IMR-90 (cell line): Measurements from ENCODE around the gene PLXNA4. TPM values are rescaled to one million over a fixed set of nuclear protein-coding genes. Genes with fewer than 3 reads are reported as not detected.

Experiments
- ATAC-seq: fragments of 200-7000 bp; cut with Tn5 transposase; 2 replicates; pipeline ENCODE4 v1.9.1; 2020; ENCODE audit warnings: low read depth, mild to moderate bottlenecking, moderate library complexity
- BruUV-seq: library from RNA; stranded (reverse); fragments of 400-500 nt; replicated peaks from 2 replicates; lab custom pipeline; 2021; lab: Mats Ljungman, UMichigan
- CTCF ChIA-PET: fragments of 300-600 bp; formaldehyde crosslinking; extraction: SDS; loops from one replicate; lab custom pipeline; 2021; ENCODE audit warnings: antibody characterized with exemption; lab: Yijun Ruan, JAX
- POLR2A ChIA-PET: fragments of 300-600 bp; sonication (Branson Sonifier 250); formaldehyde crosslinking; loops from one replicate; lab custom pipeline; 2022; ENCODE audit warnings: antibody characterized with exemption; ENCODE audit not compliant: unreplicated experiment; lab: Charles Lee
- DNase-seq: peaks from one replicate; pipeline ENCODE4 v3.0.0; 2013
- H2AFZ ChIP-seq: replicated peaks from 2 replicates; pipeline ENCODE3; 2013; ENCODE audit warnings: low read length, mild to moderate bottlenecking; ENCODE audit not compliant: poor library complexity
- H2AK5ac ChIP-seq: 2 replicates; pipeline ENCODE4 v1.6.1; 2013; ENCODE audit warnings: low read depth, low read length, inconsistent platforms
- H2AK9ac ChIP-seq: replicated peaks from 2 replicates; pipeline ENCODE3; 2013; ENCODE audit warnings: mild to moderate bottlenecking, low read depth, low read length, moderate library complexity; ENCODE audit not compliant: poor library complexity
- H2BK120ac ChIP-seq: 2 replicates; pipeline ENCODE4 v1.6.1; 2013; ENCODE audit warnings: low read depth, low read length, inconsistent platforms
- H2BK15ac ChIP-seq: 3 replicates; pipeline ENCODE4 v1.6.1; 2013; ENCODE audit warnings: low read depth, low read length, inconsistent platforms
- H2BK20ac ChIP-seq: 2 replicates; pipeline ENCODE4 v1.6.1; 2013; ENCODE audit warnings: low read depth, mild to moderate bottlenecking, inconsistent platforms, low read length, moderate library complexity
- H2BK5ac ChIP-seq: 2 replicates; pipeline ENCODE4 v1.6.1; 2013; ENCODE audit warnings: mild to moderate bottlenecking, low read depth, low read length, inconsistent platforms; ENCODE audit not compliant: poor library complexity, severe bottlenecking
- H3K14ac ChIP-seq: replicated peaks from 2 replicates; pipeline ENCODE4 v1.6.1; 2013; ENCODE audit warnings: low read depth, low read length, inconsistent platforms
- H3K18ac ChIP-seq: 2 replicates; pipeline ENCODE4 v1.6.1; 2013; ENCODE audit warnings: low read depth, low read length, control low read depth
- H3K23ac ChIP-seq: 2 replicates; pipeline ENCODE4 v1.6.1; 2013; ENCODE audit warnings: low read depth, low read length, inconsistent platforms
- H3K27ac ChIP-seq: 2 replicates; pipeline ENCODE4 v1.5.1; 2013; ENCODE audit warnings: mild to moderate bottlenecking, control low read depth, low read length; ENCODE audit not compliant: insufficient read depth
- H3K27me3 ChIP-seq: 2 replicates; pipeline ENCODE4 v1.6.1; 2013; ENCODE audit warnings: low read length; ENCODE audit not compliant: control insufficient read depth, insufficient read depth
- H3K36me3 ChIP-seq: 2 replicates; pipeline ENCODE4 v1.6.1; 2013; ENCODE audit warnings: low read length, mixed read lengths; ENCODE audit not compliant: control insufficient read depth, insufficient read depth
- H3K4ac ChIP-seq: 2 replicates; pipeline ENCODE4 v1.6.1; 2013; ENCODE audit warnings: low read depth, low read length, inconsistent platforms
- H3K4me1 ChIP-seq: 2 replicates; pipeline ENCODE4 v1.6.1; 2013; ENCODE audit warnings: low read length, mixed read lengths; ENCODE audit not compliant: control insufficient read depth, insufficient read depth
- H3K4me2 ChIP-seq: 2 replicates; pipeline ENCODE4 v1.6.1; 2013; ENCODE audit warnings: low read depth, mild to moderate bottlenecking, control low read depth, low read length, moderate library complexity
- H3K4me3 ChIP-seq: 2 replicates; pipeline ENCODE4 v1.5.1; 2013; ENCODE audit warnings: low read depth, mild to moderate bottlenecking, control low read depth, low read length, moderate library complexity; ENCODE audit not compliant: insufficient read depth
- H3K56ac ChIP-seq: 2 replicates; pipeline ENCODE4 v1.6.1; 2013; ENCODE audit warnings: low read length, inconsistent platforms; ENCODE audit not compliant: insufficient read depth; ENCODE audit errors: extremely low read depth
- H3K79me1 ChIP-seq, 2 experiments: 2 replicates each; pipeline ENCODE4 v1.6.1; 2013; ENCODE audit warnings: low read length in 2 of 2, inconsistent platforms in 1 of 2, low read depth in 1 of 2
- H3K9ac ChIP-seq: 2 replicates; pipeline ENCODE4 v1.6.1; 2013; ENCODE audit warnings: low read depth, low read length, control low read depth
- H3K9me1 ChIP-seq: 2 replicates; pipeline ENCODE4 v1.6.1; 2013; ENCODE audit warnings: low read length, inconsistent platforms; ENCODE audit not compliant: insufficient read depth
- H3K9me3 ChIP-seq: 2 replicates; pipeline ENCODE4 v1.6.1; 2013; ENCODE audit warnings: low read length; ENCODE audit not compliant: control insufficient read depth, insufficient read depth
- H4K20me1 ChIP-seq: 2 replicates; pipeline ENCODE4 v1.6.1; 2013; ENCODE audit warnings: low read length, inconsistent platforms; ENCODE audit not compliant: insufficient read depth
- H4K5ac ChIP-seq: 2 replicates; pipeline ENCODE4 v1.6.1; 2013; ENCODE audit warnings: mild to moderate bottlenecking, low read depth, low read length, control low read depth
- H4K8ac ChIP-seq, 2 experiments: 2 replicates each; pipeline ENCODE4 v1.6.1; 2013; ENCODE audit warnings: low read depth in 2 of 2, low read length in 2 of 2, control low read depth in 1 of 2, inconsistent platforms in 1 of 2
- H4K91ac ChIP-seq: 2 replicates; pipeline ENCODE4 v1.6.1; 2013; ENCODE audit warnings: low read depth, low read length, inconsistent platforms; ENCODE audit not compliant: insufficient read depth
- BHLHE40 ChIP-seq: fragments of 150-350 bp; IDR thresholded peaks from 2 replicates; pipeline ENCODE4 v1.6.1; 2016; ENCODE audit warnings: mild to moderate bottlenecking, low read depth, low read length
- CEBPB ChIP-seq: IDR thresholded peaks from 2 replicates; pipeline ENCODE4 v1.6.1; 2012; ENCODE audit warnings: low read depth, low read length, improper control_type of control experiment
- CHD1 ChIP-seq: IDR thresholded peaks from 2 replicates; pipeline ENCODE4 v1.6.1; 2012; ENCODE audit warnings: low read depth, low read length, improper control_type of control experiment
- CTCF ChIP-seq: conservative IDR thresholded peaks from 2 replicates; pipeline ENCODE4 v1.5.1; 2012; ENCODE audit warnings: mild to moderate bottlenecking, low read depth, low read length, improper control_type of control experiment
- FOS ChIP-seq: fragments of 150-350 bp; IDR thresholded peaks from 2 replicates; pipeline ENCODE4 v1.6.1; 2016; ENCODE audit warnings: low read depth, low read length
- MAFK ChIP-seq: IDR thresholded peaks from 2 replicates; pipeline ENCODE4 v1.6.1; 2012; ENCODE audit warnings: low read depth, low read length, improper control_type of control experiment
- MAZ ChIP-seq: IDR thresholded peaks from 2 replicates; pipeline ENCODE4 v1.6.1; 2012; ENCODE audit warnings: low read depth, mild to moderate bottlenecking, low read length, improper control_type of control experiment, moderate library complexity, borderline replicate concordance
- MXI1 ChIP-seq: IDR thresholded peaks from 2 replicates; pipeline ENCODE4 v1.6.1; 2012; ENCODE audit warnings: low read depth, mild to moderate bottlenecking, low read length, moderate library complexity, borderline replicate concordance
- NFE2L2 ChIP-seq: fragments of 150-350 bp; IDR thresholded peaks from 2 replicates; pipeline ENCODE4 v1.6.1; 2016; ENCODE audit warnings: low read depth, mild to moderate bottlenecking, low read length
- RAD21 ChIP-seq: IDR thresholded peaks from 2 replicates; pipeline ENCODE4 v1.6.1; 2012; ENCODE audit warnings: low read length, improper control_type of control experiment
- SMC3 ChIP-seq: fragments of 150-350 bp; IDR thresholded peaks from 2 replicates; pipeline ENCODE4 v1.6.1; 2016; ENCODE audit warnings: low read depth, mild to moderate bottlenecking, antibody characterized with exemption, low read length, moderate library complexity
- WGBS, 2 experiments: methylation state at CpG; one replicate each; pipeline versions ENCODE4 v1.1.5 to v1.1.7; 2013; ENCODE audit warnings: missing lambda C conversion rate in 2 of 2; ENCODE audit not compliant: insufficient read length in 1 of 2; ENCODE audit errors: extremely low coverage in 2 of 2; 5-methylcytosine and 5-hydroxymethylcytosine counted together
- dilution Hi-C: fragments of 300-500 bp; cut with HindIII; formaldehyde crosslinking; loops from one replicate; pipeline ENCODE4 v1.14.3; 2018; ENCODE audit warnings: low sequenced_read_pairs; ENCODE audit not compliant: unreplicated experiment
- in situ Hi-C: fragments of 300-500 bp; cut with MboI; formaldehyde crosslinking; loops from 3 replicates; pipeline ENCODE4 v1.14.3; 2019; ENCODE audit warnings: low sequenced_read_pairs, inconsistent platforms, mixed read lengths
- intact Hi-C: fragments of 100-400 bp; cut with micrococcal nuclease; formaldehyde crosslinking; loops from 2 replicates; pipeline ENCODE4 v1.10.0; 2022
- polyA plus RNA-seq, 3 experiments: library from polyadenylated mRNA; depleted of rRNA; stranded (reverse); fragments of >200 nt; gene quantifications; 2 replicates each; pipeline ENCODE4 v1.2.3, GENCODE V29; 2012; ENCODE audit warnings: low replicate concordance in 1 of 3
- total RNA-seq: library from RNA; depleted of rRNA; stranded (reverse); fragments of >200 nt; gene quantifications from 2 replicates; pipeline ENCODE4 v1.2.3, GENCODE V29; 2012
- TF ChIP-seq, protein P1 (sequence below): fragments of 150-350 bp; IDR thresholded peaks from 2 replicates; pipeline ENCODE4 v1.6.1; 2016; ENCODE audit warnings: low read depth, mild to moderate bottlenecking, low read length, moderate library complexity, borderline replicate concordance

Gene PLXNA4
- total and polyA plus RNA-seq, 2 of the 4 experiments (the other 2 are of a cell fraction): under 0.01 TPM

DNA sequence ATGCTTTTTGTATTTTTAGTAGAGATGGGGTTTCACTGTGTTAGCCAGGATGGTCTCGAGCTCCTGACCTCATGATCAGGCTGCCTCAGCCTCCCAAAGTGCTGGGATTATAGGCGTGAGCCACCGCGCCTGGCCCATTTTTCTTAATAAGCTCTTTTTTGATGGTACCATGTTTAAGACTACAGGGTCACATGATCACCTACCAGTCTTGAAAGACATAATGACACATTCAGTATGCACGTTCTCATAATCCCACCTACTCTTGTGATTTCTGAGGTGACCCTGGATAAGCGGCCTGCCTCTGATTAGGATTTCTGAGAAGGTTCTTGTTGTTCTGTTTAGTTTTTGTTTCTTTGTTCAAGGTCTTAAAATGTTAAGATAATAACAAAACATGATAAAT lies 43.7 kb upstream of the PLXNA4 start:
- ChIA-PET CTCF (no interaction called here), POLR2A (no interaction called here)
- Histone ChIP-seq H2AFZ (no peak overlapping the region), H3K4me3 (no peak overlapping the region), H3K56ac (no peak overlapping the region), H3K4ac (no peak overlapping the region), H3K4me1 (no peaks in the 10 kb centered on the region), H3K36me3 (no peaks in the 10 kb centered on the region), H2BK5ac (no peak overlapping the region), H4K91ac (no peak overlapping the region), H2BK20ac (no peak overlapping the region), H3K18ac (no peak overlapping the region), H4K5ac (no peak overlapping the region), H3K14ac (no peak overlapping the region), H2AK5ac (no peak overlapping the region), H3K27me3 (peaks cover 2% of the 10 kb centered on the region; the same call in 1 of the 2 replicates), H3K9me1 (no peaks in the 10 kb centered on the region), H2AK9ac (no peak overlapping the region), H2BK120ac (no peak overlapping the region), H3K27ac (no peak overlapping the region), H3K23ac (no peak overlapping the region), H4K20me1 (no peaks in the 10 kb centered on the region), H2BK15ac (no peak overlapping the region), H3K79me1 (no peaks in the 10 kb centered on the region), H4K8ac (no peak overlapping the region), H3K9me3 (no peaks in the 10 kb centered on the region), H3K9ac (no peak overlapping the region), H3K4me2 (no peak overlapping the region)
- dilution Hi-C loops: no loop called here
- ATAC-seq (no peak), DNase-seq (no peak)
- in situ Hi-C loops: no loop called here
- WGBS, 2 experiments: 78% methylated on average over 4 of the region's 6 CpGs; no CpG with 5 or more reads in 1 of the 2 experiments
- no TSS peak for BruUV-seq
- intact Hi-C loops: no loop called here
- TF ChIP-seq, protein P1, sequence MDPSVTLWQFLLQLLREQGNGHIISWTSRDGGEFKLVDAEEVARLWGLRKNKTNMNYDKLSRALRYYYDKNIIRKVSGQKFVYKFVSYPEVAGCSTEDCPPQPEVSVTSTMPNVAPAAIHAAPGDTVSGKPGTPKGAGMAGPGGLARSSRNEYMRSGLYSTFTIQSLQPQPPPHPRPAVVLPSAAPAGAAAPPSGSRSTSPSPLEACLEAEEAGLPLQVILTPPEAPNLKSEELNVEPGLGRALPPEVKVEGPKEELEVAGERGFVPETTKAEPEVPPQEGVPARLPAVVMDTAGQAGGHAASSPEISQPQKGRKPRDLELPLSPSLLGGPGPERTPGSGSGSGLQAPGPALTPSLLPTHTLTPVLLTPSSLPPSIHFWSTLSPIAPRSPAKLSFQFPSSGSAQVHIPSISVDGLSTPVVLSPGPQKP: no peak
- TF ChIP-seq CEBPB (no peak), BHLHE40 (no peak), NFE2L2 (no peak), RAD21 (no peak), MXI1 (no peak), MAFK (no peak), SMC3 (no peak), MAZ (no peak), CHD1 (no peak), FOS (no peak), CTCF (no peak)
